Measurements from ENCODE around the gene CASP10.
"Not testable (repeated sequence)": the region's sequence is repeated elsewhere in the genome, so short reads cannot be mapped to it uniquely, and the experiment has no call there.

Gene CASP10

GRCh38 chr2:201156640-201157039 is 26.3 kb upstream of the CASP10 start:
- DNase-seq: no peak

- no peak for DNase-seq
These were observed 25.2 kb upstream of the CASP10 start for GRCh38 chr2:201157694-201158093.

- DNase-seq: no peak
These were observed 24.6 kb upstream of the CASP10 start for GRCh38 chr2:201158111-201158929.

GRCh38 chr2:201164166-201164565 is 18.8 kb upstream of the CASP10 start:
- no peak for DNase-seq

GRCh38 chr2:201167546-201167945 is 15.4 kb upstream of the CASP10 start:
- DNase-seq: no peak

GRCh38 chr2:201168496-201168895 is 14.4 kb upstream of the CASP10 start:
- not testable (repeated sequence) for DNase-seq

GRCh38 chr2:201171259-201171814 is 11.6 kb upstream of the CASP10 start:
- no peak for DNase-seq

- no peak for DNase-seq
These were observed 10.7 kb upstream of the CASP10 start for GRCh38 chr2:201172279-201172678.

- no peak for DNase-seq
These were observed 8.3 kb upstream of the CASP10 start for GRCh38 chr2:201174687-201175086.

GRCh38 chr2:201176081-201176481 is 6.9 kb upstream of the CASP10 start:
- no peak for DNase-seq

- no peak for DNase-seq
These were observed 2.9 kb upstream of the CASP10 start for GRCh38 chr2:201180010-201180409.

GRCh38 chr2:201183365-201183727 is 405 bp downstream of the CASP10 start:
- DNase-seq: no peak

- not testable (repeated sequence) for DNase-seq
These were observed 894 bp downstream of the CASP10 start for GRCh38 chr2:201183835-201184234.

- not testable (repeated sequence) for DNase-seq
These were observed 1.3 kb downstream of the CASP10 start for GRCh38 chr2:201184248-201184647.

- DNase-seq: no peak
These were observed 2.9 kb downstream of the CASP10 start for GRCh38 chr2:201185863-201186262.

GRCh38 chr2:201186982-201187381 is 4.0 kb downstream of the CASP10 start:
- no peak for DNase-seq

- DNase-seq: no peak
These were observed 5.5 kb downstream of the CASP10 start for GRCh38 chr2:201188449-201188848.

GRCh38 chr2:201191132-201191875 is 8.4 kb downstream of the CASP10 start:
- DNase-seq: no peak

- no peak for DNase-seq
These were observed 11.2 kb downstream of the CASP10 start for GRCh38 chr2:201194097-201194496.

GRCh38 chr2:201195331-201195730 is 12.4 kb downstream of the CASP10 start:
- no peak for DNase-seq

- no peak for DNase-seq
These were observed 13.1 kb downstream of the CASP10 start for GRCh38 chr2:201196003-201196402.

GRCh38 chr2:201196803-201197202 is 13.9 kb downstream of the CASP10 start:
- no peak for DNase-seq

- no peak for DNase-seq
These were observed 14.8 kb downstream of the CASP10 start for GRCh38 chr2:201197781-201198180.

GRCh38 chr2:201199847-201200246 is 16.9 kb downstream of the CASP10 start:
- DNase-seq: no peak

All from NCI-H2107 (cell line).